MM.1S (cell line): ENCODE measurements around the gene KCNS3.

Experiments
- EZH2 ChIP-seq: fragments of 300-600 bp; sonication (generic); optimal IDR thresholded peaks from 2 replicates; pipeline ENCODE3; 2017; ENCODE audit warnings: low read depth, mild to moderate bottlenecking, antibody characterized with exemption, low read length, mixed read lengths
- EZH2phosphoT487 ChIP-seq: fragments of 300-600 bp; sonication (generic); IDR thresholded peaks from 2 replicates; pipeline ENCODE4 v1.6.1; 2018; ENCODE audit warnings: antibody characterized with exemption, low read length
- TF ChIP-seq, protein P1 (sequence below): fragments of 300-600 bp; sonication (generic); IDR thresholded peaks from 2 replicates; pipeline ENCODE4 v1.5.1; 2016; ENCODE audit warnings: antibody characterized with exemption, low read length, mixed read lengths

DNA sequence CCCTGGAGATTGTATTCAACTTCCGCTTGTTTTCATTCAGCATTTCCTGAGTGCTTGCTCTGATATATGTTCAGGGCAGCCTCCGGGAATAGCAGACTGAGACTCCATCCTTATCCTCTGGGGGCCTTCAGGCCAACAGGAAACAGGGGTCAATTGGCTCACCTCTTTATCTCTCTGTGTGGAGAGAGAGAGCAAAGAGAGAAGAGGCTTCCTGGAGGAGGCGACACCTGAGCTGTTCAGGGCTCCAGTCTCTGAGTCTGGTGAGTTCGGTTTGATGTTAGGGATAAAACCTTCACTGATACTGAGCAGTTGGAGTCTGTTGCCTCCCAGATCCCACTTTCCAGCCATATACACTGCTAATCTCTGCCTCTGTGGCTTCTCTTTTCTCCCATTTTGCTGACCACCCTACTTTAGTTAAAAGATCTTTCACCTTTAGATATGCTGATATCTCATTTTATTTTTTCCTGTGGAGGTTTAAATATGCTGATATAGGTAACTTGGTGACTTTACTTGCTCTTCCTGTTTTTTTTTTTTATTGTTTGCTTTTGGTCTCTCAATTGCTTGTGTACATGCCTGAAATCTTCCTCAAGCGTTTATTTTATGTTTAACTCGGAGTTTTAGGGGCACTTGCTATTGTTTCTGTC lies 56.9 kb downstream of the KCNS3 start:
- TF ChIP-seq, protein P1, sequence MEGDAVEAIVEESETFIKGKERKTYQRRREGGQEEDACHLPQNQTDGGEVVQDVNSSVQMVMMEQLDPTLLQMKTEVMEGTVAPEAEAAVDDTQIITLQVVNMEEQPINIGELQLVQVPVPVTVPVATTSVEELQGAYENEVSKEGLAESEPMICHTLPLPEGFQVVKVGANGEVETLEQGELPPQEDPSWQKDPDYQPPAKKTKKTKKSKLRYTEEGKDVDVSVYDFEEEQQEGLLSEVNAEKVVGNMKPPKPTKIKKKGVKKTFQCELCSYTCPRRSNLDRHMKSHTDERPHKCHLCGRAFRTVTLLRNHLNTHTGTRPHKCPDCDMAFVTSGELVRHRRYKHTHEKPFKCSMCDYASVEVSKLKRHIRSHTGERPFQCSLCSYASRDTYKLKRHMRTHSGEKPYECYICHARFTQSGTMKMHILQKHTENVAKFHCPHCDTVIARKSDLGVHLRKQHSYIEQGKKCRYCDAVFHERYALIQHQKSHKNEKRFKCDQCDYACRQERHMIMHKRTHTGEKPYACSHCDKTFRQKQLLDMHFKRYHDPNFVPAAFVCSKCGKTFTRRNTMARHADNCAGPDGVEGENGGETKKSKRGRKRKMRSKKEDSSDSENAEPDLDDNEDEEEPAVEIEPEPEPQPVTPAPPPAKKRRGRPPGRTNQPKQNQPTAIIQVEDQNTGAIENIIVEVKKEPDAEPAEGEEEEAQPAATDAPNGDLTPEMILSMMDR = no peak
- TF ChIP-seq EZH2 (no peak), EZH2phosphoT487 (no peak)
